K562 (cell line): ENCODE results near the gene NOP10. TPM values are rescaled to one million over a fixed set of nuclear protein-coding genes. Genes with fewer than 3 reads are reported as not detected.

Experiments
- ERF ChIP-seq: fragments of 450-650 bp; formaldehyde crosslinking; IDR thresholded peaks from 2 replicates; pipeline ENCODE4 v1.4.0; 2020; ENCODE audit warnings: mild to moderate bottlenecking, mixed read lengths
- KLF6 ChIP-seq: fragments of 250-450 bp; sonication (Bioruptor Pico); IDR thresholded peaks from 2 replicates; pipeline ENCODE4 v1.4.0; 2020; ENCODE audit warnings: mild to moderate bottlenecking, moderate library complexity, borderline replicate concordance
- MYC ChIP-seq, 2 experiments: fragments of 250-450 bp in 1 of 2; sonication (Bioruptor Pico) in 1 of 2; IDR thresholded peaks; 2 replicates each; pipeline versions ENCODE4 v1.5.1 to v1.6.1; 2012 to 2021; ENCODE audit warnings: low read depth in 2 of 2, borderline replicate concordance in 1 of 2, improper control_type of control experiment in 1 of 2, low read length in 1 of 2, mild to moderate bottlenecking in 1 of 2, moderate library complexity in 1 of 2
- NFRKB ChIP-seq: fragments of 450-650 bp; IDR thresholded peaks from 2 replicates; pipeline ENCODE4 v1.6.1; 2016; ENCODE audit warnings: low read depth
- SIX5 ChIP-seq, 2 experiments: IDR thresholded peaks; 2 replicates each; pipeline ENCODE4 v1.6.1; 2011; ENCODE audit warnings: low read length in 2 of 2, borderline replicate concordance in 1 of 2, low read depth in 1 of 2, mild to moderate bottlenecking in 1 of 2, moderate library complexity in 1 of 2; ENCODE audit not compliant: insufficient read depth in 1 of 2
- TBL1XR1 ChIP-seq, 2 experiments: IDR thresholded peaks; 2 replicates each; pipeline ENCODE4 v1.6.1; 2012; ENCODE audit warnings: improper control_type of control experiment in 2 of 2, low read length in 2 of 2, mild to moderate bottlenecking in 1 of 2
- ZNF23 ChIP-seq: fragments of 250-450 bp; sonication (Bioruptor Pico); IDR thresholded peaks from 2 replicates; pipeline ENCODE4 v1.4.0; 2020; ENCODE audit warnings: mild to moderate bottlenecking
- ZNF583 ChIP-seq: fragments of 250-450 bp; sonication (Bioruptor Pico); IDR thresholded peaks from 2 replicates; pipeline ENCODE4 v1.4.0; 2020
- polyA plus RNA-seq, 8 experiments: library from polyadenylated mRNA; depleted of rRNA in 4 of 8; stranded (reverse) in 5 of 8; unstranded in 3 of 8; fragments of >200 nt; fragmentation: Nextera tagmentation in 2 of 8; fragmentation: Illumina TruSeq in 1 of 8; extraction: Ambion mirVana in 2 of 8; extraction: Trizol in 1 of 8; gene quantifications; 2 replicates each; pipeline versions ENCODE4 v1.2.1 to v1.2.3, GENCODE V29; 2011 to 2014; ENCODE audit warnings: inconsistent platforms in 1 of 8, missing spikeins in 1 of 8
- total RNA-seq, 7 experiments: library from RNA; depleted of rRNA in 6 of 7; stranded (reverse); fragments of >200 nt in 6 of 7; fragmentation: Illumina TruSeq in 2 of 7; extraction: Trizol in 2 of 7; gene quantifications; 2 replicates each; pipeline versions ENCODE4 v1.2.1 to v1.2.3, GENCODE V29; 2011 to 2021; ENCODE audit warnings: low replicate concordance in 1 of 7
- TF ChIP-seq, protein P1 (sequence below): fragments of 250-450 bp; sonication (Bioruptor Pico); IDR thresholded peaks from 2 replicates; pipeline ENCODE4 v1.5.0; 2021
- TF ChIP-seq, protein P2 (sequence below): IDR thresholded peaks from 3 replicates; pipeline ENCODE4 v1.6.1; 2011; ENCODE audit warnings: borderline replicate concordance, mild to moderate bottlenecking, moderate library complexity; ENCODE audit not compliant: insufficient read length; ENCODE audit errors: extremely low read depth
- TF ChIP-seq, protein P3 (sequence below): fragments of 250-450 bp; sonication (Bioruptor Pico); IDR thresholded peaks from 2 replicates; pipeline ENCODE4 v1.8.0; 2021; ENCODE audit warnings: mild to moderate bottlenecking, moderate library complexity
- TF ChIP-seq, protein P4 (sequence below): fragments of 250-450 bp; sonication (Bioruptor Pico); IDR thresholded peaks from 2 replicates; pipeline ENCODE4 v1.5.0; 2021; ENCODE audit warnings: mild to moderate bottlenecking, borderline replicate concordance
- TF ChIP-seq, protein P5 (sequence below): fragments of 450-650 bp; IDR thresholded peaks from 2 replicates; pipeline ENCODE4 v1.6.1; 2016; ENCODE audit warnings: mild to moderate bottlenecking

NOP10 gene
- total and polyA plus RNA-seq, 9 of the 15 experiments (the other 6 are each of a cell fraction or from before 2014, with no cell fraction given) = 250 to 1,663 (median 449) TPM

DNA sequence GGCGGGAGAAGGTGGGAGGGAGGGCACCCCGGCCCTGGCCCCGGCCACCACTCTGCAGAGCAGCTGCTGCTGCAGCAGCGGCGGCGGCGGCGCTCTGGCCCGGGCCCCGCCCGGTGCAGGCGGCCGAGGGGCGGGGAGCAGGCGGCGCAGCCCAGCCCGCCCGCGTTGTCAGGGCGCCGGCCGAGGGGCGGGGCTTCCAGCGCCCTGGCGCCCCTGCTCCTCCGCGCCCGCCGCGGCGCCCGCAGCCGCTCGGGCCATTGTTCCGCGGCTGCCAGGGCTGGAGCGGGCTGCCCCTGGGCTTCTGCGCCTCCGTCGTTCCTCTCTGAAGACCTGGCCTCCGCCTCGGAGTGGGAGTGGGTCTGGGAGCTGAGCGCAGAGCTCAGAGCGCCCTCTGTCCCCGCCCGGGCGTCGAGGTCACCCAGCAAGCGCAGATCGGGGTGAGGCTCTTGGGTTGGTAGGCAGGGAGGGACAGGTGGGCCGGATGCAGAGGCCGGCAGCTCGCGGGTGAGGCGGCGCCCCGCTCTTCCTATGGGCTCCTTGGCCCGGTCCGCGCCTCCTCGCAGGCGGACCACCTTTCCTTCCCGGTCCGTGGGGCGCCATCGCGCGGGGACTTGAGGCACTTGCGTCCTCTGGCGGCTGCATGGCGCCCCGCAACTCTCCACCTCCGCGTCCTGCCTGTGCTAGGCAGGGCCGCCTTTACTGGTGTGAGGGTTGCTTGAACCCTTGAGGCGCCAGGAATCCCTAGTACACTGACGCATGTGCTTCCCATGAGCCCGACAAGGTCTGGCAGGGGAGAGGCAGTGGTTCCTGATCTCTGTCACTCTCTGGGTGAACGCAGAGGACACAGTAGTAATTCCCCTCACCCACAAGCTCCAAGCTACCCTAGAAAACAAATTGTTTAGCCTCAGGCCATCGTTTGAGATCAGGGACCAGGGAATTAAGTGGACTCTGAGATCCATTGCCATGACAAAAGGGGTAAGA lies 24.5 kb upstream of the NOP10 start, which contains the start of gene LPCAT4 (continued):
- TF ChIP-seq MYC (IDR thresholded peaks at IDR 0.05; ENCODE audit: low read depth, low read length) (peak; percentile 87), MYC (CRISPR knock-in tag; IDR thresholded peaks at IDR 0.05; ENCODE audit: borderline replicate concordance, low read depth) (peak; percentile 82; the same call in 1 of the 2 replicates), SIX5 (IDR thresholded peaks at IDR 0.05; ENCODE audit: borderline replicate concordance in 1 of 2, insufficient read depth in 1 of 2, low read depth in 1 of 2, low read length in 2 of 2) (no peak), ERF (CRISPR knock-in tag) (0 out of 2 replicates have a peak, but pooled peaks have one; percentile 56), KLF6 (no peak), ZNF583 (CRISPR knock-in tag) (0 out of 2 replicates have a peak, but pooled peaks have one; percentile 28), ZNF23 (CRISPR knock-in tag) (no peak), NFRKB (peak; percentile 65), TBL1XR1 (IDR thresholded peaks at IDR 0.05; ENCODE audit: low read length in 2 of 2) (0 out of 4 replicates have a peak, but pooled peaks of 1 of the 2 experiments have one; percentile 47)
- TF ChIP-seq, protein P1, sequence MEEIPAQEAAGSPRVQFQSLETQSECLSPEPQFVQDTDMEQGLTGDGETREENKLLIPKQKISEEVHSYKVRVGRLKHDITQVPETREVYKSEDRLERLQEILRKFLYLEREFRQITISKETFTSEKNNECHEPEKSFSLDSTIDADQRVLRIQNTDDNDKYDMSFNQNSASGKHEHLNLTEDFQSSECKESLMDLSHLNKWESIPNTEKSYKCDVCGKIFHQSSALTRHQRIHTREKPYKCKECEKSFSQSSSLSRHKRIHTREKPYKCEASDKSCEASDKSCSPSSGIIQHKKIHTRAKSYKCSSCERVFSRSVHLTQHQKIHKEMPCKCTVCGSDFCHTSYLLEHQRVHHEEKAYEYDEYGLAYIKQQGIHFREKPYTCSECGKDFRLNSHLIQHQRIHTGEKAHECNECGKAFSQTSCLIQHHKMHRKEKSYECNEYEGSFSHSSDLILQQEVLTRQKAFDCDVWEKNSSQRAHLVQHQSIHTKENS (CRISPR knock-in tag) = no peak
- TF ChIP-seq, protein P2, sequence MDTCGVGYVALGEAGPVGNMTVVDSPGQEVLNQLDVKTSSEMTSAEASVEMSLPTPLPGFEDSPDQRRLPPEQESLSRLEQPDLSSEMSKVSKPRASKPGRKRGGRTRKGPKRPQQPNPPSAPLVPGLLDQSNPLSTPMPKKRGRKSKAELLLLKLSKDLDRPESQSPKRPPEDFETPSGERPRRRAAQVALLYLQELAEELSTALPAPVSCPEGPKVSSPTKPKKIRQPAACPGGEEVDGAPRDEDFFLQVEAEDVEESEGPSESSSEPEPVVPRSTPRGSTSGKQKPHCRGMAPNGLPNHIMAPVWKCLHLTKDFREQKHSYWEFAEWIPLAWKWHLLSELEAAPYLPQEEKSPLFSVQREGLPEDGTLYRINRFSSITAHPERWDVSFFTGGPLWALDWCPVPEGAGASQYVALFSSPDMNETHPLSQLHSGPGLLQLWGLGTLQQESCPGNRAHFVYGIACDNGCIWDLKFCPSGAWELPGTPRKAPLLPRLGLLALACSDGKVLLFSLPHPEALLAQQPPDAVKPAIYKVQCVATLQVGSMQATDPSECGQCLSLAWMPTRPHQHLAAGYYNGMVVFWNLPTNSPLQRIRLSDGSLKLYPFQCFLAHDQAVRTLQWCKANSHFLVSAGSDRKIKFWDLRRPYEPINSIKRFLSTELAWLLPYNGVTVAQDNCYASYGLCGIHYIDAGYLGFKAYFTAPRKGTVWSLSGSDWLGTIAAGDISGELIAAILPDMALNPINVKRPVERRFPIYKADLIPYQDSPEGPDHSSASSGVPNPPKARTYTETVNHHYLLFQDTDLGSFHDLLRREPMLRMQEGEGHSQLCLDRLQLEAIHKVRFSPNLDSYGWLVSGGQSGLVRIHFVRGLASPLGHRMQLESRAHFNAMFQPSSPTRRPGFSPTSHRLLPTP = no peak
- TF ChIP-seq, protein P3, sequence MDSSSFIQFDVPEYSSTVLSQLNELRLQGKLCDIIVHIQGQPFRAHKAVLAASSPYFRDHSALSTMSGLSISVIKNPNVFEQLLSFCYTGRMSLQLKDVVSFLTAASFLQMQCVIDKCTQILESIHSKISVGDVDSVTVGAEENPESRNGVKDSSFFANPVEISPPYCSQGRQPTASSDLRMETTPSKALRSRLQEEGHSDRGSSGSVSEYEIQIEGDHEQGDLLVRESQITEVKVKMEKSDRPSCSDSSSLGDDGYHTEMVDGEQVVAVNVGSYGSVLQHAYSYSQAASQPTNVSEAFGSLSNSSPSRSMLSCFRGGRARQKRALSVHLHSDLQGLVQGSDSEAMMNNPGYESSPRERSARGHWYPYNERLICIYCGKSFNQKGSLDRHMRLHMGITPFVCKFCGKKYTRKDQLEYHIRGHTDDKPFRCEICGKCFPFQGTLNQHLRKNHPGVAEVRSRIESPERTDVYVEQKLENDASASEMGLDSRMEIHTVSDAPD = no peak
- TF ChIP-seq, protein P4, sequence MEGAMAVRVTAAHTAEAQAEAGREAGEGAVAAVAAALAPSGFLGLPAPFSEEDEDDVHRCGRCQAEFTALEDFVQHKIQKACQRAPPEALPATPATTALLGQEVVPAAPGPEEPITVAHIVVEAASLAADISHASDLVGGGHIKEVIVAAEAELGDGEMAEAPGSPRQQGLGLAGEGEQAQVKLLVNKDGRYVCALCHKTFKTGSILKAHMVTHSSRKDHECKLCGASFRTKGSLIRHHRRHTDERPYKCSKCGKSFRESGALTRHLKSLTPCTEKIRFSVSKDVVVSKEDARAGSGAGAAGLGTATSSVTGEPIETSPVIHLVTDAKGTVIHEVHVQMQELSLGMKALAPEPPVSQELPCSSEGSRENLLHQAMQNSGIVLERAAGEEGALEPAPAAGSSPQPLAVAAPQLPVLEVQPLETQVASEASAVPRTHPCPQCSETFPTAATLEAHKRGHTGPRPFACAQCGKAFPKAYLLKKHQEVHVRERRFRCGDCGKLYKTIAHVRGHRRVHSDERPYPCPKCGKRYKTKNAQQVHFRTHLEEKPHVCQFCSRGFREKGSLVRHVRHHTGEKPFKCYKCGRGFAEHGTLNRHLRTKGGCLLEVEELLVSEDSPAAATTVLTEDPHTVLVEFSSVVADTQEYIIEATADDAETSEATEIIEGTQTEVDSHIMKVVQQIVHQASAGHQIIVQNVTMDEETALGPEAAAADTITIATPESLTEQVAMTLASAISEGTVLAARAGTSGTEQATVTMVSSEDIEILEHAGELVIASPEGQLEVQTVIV (CRISPR knock-in tag) = no peak
- TF ChIP-seq, protein P5, sequence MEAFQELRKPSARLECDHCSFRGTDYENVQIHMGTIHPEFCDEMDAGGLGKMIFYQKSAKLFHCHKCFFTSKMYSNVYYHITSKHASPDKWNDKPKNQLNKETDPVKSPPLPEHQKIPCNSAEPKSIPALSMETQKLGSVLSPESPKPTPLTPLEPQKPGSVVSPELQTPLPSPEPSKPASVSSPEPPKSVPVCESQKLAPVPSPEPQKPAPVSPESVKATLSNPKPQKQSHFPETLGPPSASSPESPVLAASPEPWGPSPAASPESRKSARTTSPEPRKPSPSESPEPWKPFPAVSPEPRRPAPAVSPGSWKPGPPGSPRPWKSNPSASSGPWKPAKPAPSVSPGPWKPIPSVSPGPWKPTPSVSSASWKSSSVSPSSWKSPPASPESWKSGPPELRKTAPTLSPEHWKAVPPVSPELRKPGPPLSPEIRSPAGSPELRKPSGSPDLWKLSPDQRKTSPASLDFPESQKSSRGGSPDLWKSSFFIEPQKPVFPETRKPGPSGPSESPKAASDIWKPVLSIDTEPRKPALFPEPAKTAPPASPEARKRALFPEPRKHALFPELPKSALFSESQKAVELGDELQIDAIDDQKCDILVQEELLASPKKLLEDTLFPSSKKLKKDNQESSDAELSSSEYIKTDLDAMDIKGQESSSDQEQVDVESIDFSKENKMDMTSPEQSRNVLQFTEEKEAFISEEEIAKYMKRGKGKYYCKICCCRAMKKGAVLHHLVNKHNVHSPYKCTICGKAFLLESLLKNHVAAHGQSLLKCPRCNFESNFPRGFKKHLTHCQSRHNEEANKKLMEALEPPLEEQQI = no peak
